Stomach smooth muscle (tissue), 2 donors: Measurements from ENCODE around the gene PCDHA2.
"Not testable (repeated sequence)": the region's sequence is repeated elsewhere in the genome, so short reads cannot be mapped to it uniquely, and the experiment has no call there.

Experiments used
- H3K27ac ChIP-seq: one replicate; pipeline ENCODE4 v1.7.0; 2013; ENCODE audit warnings: mild to moderate bottlenecking, low read length, inconsistent platforms
- H3K27me3 ChIP-seq, 2 donors: one replicate each; pipeline ENCODE4 v1.7.0; 2013; ENCODE audit warnings: low read length in 2 of 2; ENCODE audit not compliant: insufficient read depth in 2 of 2, control insufficient read depth in 1 of 2
- H3K36me3 ChIP-seq, 2 donors: one replicate each; pipeline ENCODE4 v1.7.0; 2013; ENCODE audit warnings: low read length in 2 of 2; ENCODE audit not compliant: control insufficient read depth in 2 of 2, insufficient read depth in 2 of 2
- H3K4me1 ChIP-seq: one replicate; pipeline ENCODE4 v1.7.0; 2013; ENCODE audit warnings: low read length; ENCODE audit not compliant: control insufficient read depth, insufficient read depth
- H3K4me3 ChIP-seq, 2 donors: one replicate each; pipeline ENCODE4 v1.7.0; 2013; ENCODE audit warnings: low read length in 2 of 2
- H3K9ac ChIP-seq, 2 donors: one replicate each; pipeline ENCODE4 v1.7.0; 2013; ENCODE audit warnings: low read length in 2 of 2, mild to moderate bottlenecking in 1 of 2
- H3K9me3 ChIP-seq, 2 donors: one replicate each; pipeline ENCODE4 v1.7.0; 2013; ENCODE audit warnings: low read length in 2 of 2; ENCODE audit not compliant: control insufficient read depth in 2 of 2
- donor health status: healthy.
- donor health status: Pancreatic carcinoma.

Gene PCDHA2

GRCh38 chr5:140794595-140795258 lies at the start of gene PCDHA2:
Gene PCDHA2, plus strand, starts transcription at chr5:140794852.
- Histone ChIP-seq H3K36me3 (no peaks in the 10 kb centered on the region), H3K4me1 (no peaks in the 10 kb centered on the region), H3K9ac (no peak within 1 kb of the TSS), H3K9me3 (peaks cover 14 to 19% of the 10 kb centered on the region in 2 donors), H3K4me3 (no peak within 1 kb of the TSS), H3K27ac (no peak within 1 kb of the TSS), H3K27me3 (peaks cover 3 to 25% of the 10 kb centered on the region in 2 donors)

GRCh38 chr5:140753561-140753960 lies 41.1 kb upstream of the PCDHA2 start:
- H3K27ac ChIP-seq, result no peak overlapping the region
- H3K36me3 ChIP-seq, result no peaks in the 10 kb centered on the region
- H3K4me1 ChIP-seq, result no peaks in the 10 kb centered on the region
- no peak overlapping the region for H3K4me3 ChIP-seq
- H3K9ac ChIP-seq, result no peak overlapping the region
- H3K9me3 ChIP-seq, result peaks cover 6 to 17% of the 10 kb centered on the region in 2 donors
- no peaks in the 10 kb centered on the region for H3K27me3 ChIP-seq

GRCh38 chr5:140764177-140764973 lies 30.3 kb upstream of the PCDHA2 start:
- peaks cover 39 to 57% of the 10 kb centered on the region in 2 donors for H3K9me3 ChIP-seq
- no peak overlapping the region for H3K27ac ChIP-seq
- H3K9ac ChIP-seq, result no peak overlapping the region
- H3K36me3 ChIP-seq, result no peaks in the 10 kb centered on the region
- H3K4me3 ChIP-seq, result no peak overlapping the region
- H3K27me3 ChIP-seq, result no peaks in the 10 kb centered on the region
- no peaks in the 10 kb centered on the region for H3K4me1 ChIP-seq

GRCh38 chr5:140767444-140767843 lies 27.2 kb upstream of the PCDHA2 start:
- H3K36me3 ChIP-seq, result no peaks in the 10 kb centered on the region
- H3K9me3 ChIP-seq, result peaks cover 32 to 55% of the 10 kb centered on the region in 2 donors
- H3K27me3 ChIP-seq, result no peaks in the 10 kb centered on the region
- H3K4me1 ChIP-seq, result no peaks in the 10 kb centered on the region
- H3K27ac ChIP-seq, result no peak overlapping the region
- H3K9ac ChIP-seq, result no peak overlapping the region
- H3K4me3 ChIP-seq, result no peak overlapping the region

DNA sequence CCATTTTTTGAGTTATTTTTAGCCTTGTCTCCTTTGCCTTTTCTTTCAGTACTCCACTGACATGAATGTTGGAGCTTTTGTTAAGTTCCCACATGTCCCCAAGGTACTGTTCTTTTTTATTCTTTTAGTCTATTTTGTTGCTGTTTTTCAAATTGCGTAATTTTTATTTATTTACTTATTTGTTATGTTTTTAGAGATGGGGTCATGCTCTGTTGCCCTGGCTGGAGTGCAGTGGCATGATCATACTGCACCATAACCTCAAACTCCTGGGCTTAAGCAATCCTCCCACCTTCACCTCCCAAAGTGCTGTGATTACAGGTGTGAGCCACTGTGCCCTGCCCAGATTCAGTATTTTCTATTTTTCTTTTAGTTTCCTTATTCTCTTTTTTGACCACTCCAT lies 14.1 kb upstream of the PCDHA2 start:
- H3K27me3 ChIP-seq, result peaks cover 0 to 2% of the 10 kb centered on the region in 2 donors
- H3K36me3 ChIP-seq, result no peaks in the 10 kb centered on the region
- H3K9me3 ChIP-seq, result peaks cover 8 to 21% of the 10 kb centered on the region in 2 donors
- H3K4me1 ChIP-seq, result no peaks in the 10 kb centered on the region
- no peak overlapping the region for H3K27ac ChIP-seq
- no peak overlapping the region for H3K4me3 ChIP-seq
- no peak overlapping the region for H3K9ac ChIP-seq

DNA sequence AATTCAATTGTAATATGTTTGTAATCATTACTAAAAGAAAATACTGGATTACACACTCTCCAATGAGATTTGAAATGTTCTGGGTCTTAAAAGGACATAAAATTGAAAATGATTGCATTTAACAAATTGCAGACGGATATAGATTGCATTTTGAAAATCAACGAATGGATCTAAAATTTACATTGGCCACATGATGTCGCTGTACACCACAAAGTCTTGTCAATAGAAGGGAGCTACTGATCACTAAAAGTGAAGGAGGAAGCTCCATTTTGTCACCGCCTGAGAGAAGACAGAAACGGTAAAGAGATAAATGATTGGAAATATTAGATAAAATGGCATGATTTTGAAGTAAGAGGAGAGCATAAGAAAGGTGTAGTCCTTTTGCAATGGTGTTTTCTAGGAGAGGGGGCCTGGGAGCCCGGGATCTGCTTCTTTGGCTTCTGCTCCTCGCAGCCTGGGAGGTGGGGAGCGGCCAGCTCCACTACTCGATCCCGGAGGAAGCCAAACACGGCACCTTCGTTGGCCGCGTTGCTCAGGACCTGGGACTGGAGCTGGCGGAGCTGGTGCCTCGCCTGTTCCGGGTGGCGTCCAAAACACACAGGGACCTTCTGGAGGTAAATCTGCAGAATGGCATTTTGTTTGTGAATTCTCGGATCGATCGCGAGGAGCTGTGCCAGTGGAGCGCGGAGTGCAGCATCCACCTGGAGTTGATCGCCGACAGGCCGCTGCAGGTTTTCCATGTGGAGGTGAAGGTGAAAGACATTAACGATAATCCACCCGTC lies 8.6 kb upstream of the PCDHA2 start, which contains the start of gene PCDHA1:
Gene PCDHA1 (plus strand): TSS at position 236 of the 782 bp plus-strand sequence.
- H3K4me3 ChIP-seq, result no peak within 1 kb of the TSS
- H3K9ac ChIP-seq, result no peak within 1 kb of the TSS

DNA sequence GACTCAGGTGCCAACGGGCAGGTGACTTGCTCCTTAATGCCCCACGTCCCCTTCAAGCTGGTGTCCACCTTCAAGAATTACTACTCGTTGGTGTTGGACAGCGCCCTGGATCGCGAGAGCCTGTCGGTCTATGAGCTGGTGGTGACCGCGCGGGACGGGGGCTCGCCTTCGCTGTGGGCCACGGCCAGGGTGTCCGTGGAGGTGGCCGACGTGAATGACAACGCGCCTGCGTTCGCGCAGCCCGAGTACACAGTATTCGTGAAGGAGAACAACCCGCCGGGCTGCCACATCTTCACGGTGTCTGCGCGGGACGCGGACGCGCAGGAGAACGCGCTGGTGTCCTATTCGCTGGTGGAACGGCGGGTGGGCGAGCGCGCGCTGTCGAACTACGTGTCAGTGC lies 7.2 kb upstream of the PCDHA2 start:
- H3K4me3 ChIP-seq, H3K9ac ChIP-seq, H3K4me1 ChIP-seq, H3K27ac ChIP-seq, H3K36me3 ChIP-seq: not testable (repeated sequence)
- H3K9me3 ChIP-seq, result peaks cover 20% of the 10 kb centered on the region in 2 donors
- peaks cover 13 to 22% of the 10 kb centered on the region in 2 donors for H3K27me3 ChIP-seq

More for the DNA sequence above, 8.6 kb upstream of the PCDHA2 start, which contains the start of gene PCDHA1:
- Histone ChIP-seq H3K9me3 (peaks cover 23 to 24% of the 10 kb centered on the region in 2 donors), H3K27ac (no peak within 1 kb of the TSS), H3K4me1 (no peaks in the 10 kb centered on the region), H3K36me3 (no peaks in the 10 kb centered on the region), H3K27me3 (peaks cover 13 to 22% of the 10 kb centered on the region in 2 donors)

GRCh38 chr5:140787849-140788504 lies 6.7 kb upstream of the PCDHA2 start:
- H3K9ac ChIP-seq, H3K4me3 ChIP-seq, H3K4me1 ChIP-seq, H3K36me3 ChIP-seq, H3K27ac ChIP-seq: not testable (repeated sequence)
- peaks cover 12 to 22% of the 10 kb centered on the region in 2 donors for H3K27me3 ChIP-seq
- peaks cover 20 to 21% of the 10 kb centered on the region in 2 donors for H3K9me3 ChIP-seq

DNA sequence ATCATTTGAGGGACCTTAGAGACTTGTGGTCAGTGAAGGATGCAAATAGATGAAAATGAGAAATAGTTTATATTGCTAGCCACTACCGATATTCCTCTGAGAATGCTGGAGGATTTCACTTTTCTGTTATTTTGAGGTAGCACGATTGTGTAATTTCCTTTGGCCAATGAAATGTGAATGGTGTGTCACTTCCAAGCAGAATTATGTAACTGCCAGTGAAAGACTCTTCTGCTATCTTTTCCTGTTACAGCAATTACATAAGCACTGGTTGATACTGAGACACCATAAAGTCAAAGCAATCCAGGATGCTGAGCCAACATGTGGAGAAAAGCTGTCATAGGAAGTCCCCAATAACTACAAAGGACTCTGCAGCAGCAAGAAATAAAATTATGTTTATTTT lies 3.6 kb upstream of the PCDHA2 start:
- H3K9me3 ChIP-seq, result peaks cover 21 to 29% of the 10 kb centered on the region in 2 donors

DNA sequence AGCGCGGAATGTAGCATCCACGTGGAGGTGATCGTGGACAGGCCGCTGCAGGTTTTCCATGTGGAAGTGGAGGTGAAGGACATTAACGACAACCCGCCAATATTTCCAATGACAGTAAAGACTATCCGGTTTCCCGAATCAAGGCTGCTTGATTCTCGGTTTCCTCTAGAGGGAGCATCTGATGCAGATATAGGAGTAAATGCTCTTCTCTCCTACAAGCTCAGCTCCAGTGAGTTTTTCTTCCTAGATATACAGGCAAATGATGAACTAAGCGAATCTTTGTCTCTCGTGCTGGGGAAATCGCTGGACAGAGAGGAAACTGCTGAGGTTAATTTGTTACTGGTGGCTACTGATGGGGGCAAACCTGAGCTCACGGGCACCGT lies 598 bp downstream of the PCDHA2 start:
- H3K9ac ChIP-seq, result no peak overlapping the region
- H3K4me3 ChIP-seq, result no peak overlapping the region
- peaks cover 14 to 19% of the 10 kb centered on the region in 2 donors for H3K9me3 ChIP-seq
- peaks cover 3 to 25% of the 10 kb centered on the region in 2 donors for H3K27me3 ChIP-seq
- no peak overlapping the region for H3K27ac ChIP-seq
- H3K4me1 ChIP-seq, result no peaks in the 10 kb centered on the region
- no peaks in the 10 kb centered on the region for H3K36me3 ChIP-seq

More for the DNA sequence above, 3.6 kb upstream of the PCDHA2 start:
- no peaks in the 10 kb centered on the region for H3K36me3 ChIP-seq
- H3K4me3 ChIP-seq, result no peak overlapping the region
- H3K9ac ChIP-seq, result no peak overlapping the region
- H3K4me1 ChIP-seq, result no peaks in the 10 kb centered on the region
- H3K27me3 ChIP-seq, result peaks cover 11 to 40% of the 10 kb centered on the region in 2 donors
- H3K27ac ChIP-seq, result no peak overlapping the region
